Neuronal stem cell (in vitro differentiated cells): ENCODE measurements around the gene PTGIS.

Source experiments
- DNase-seq: peaks from one replicate; pipeline ENCODE4 v3.0.0-alpha.2; 2013; ENCODE audit warnings: low spot score
- H2AFZ ChIP-seq: one replicate; pipeline ENCODE4 v1.6.1; 2013; ENCODE audit warnings: mild to moderate bottlenecking, low read length, inconsistent platforms
- H2AK5ac ChIP-seq: 2 replicates; pipeline ENCODE4 v1.6.1; 2013; ENCODE audit warnings: low read depth, mild to moderate bottlenecking, inconsistent platforms, low read length, moderate library complexity, mixed read lengths
- H2BK120ac ChIP-seq: 2 replicates; pipeline ENCODE4 v1.6.1; 2013; ENCODE audit warnings: low read depth, mild to moderate bottlenecking, inconsistent platforms, low read length, moderate library complexity, mixed read lengths
- H2BK12ac ChIP-seq: one replicate; pipeline ENCODE4 v1.6.1; 2013; ENCODE audit warnings: low read length, inconsistent platforms
- H2BK15ac ChIP-seq: 2 replicates; pipeline ENCODE4 v1.6.1; 2013; ENCODE audit warnings: mild to moderate bottlenecking, low read length, inconsistent platforms, mixed read lengths
- H2BK5ac ChIP-seq: one replicate; pipeline ENCODE4 v1.6.1; 2013; ENCODE audit warnings: inconsistent platforms, mild to moderate bottlenecking, low read length, moderate library complexity
- H3K14ac ChIP-seq: one replicate; pipeline ENCODE4 v1.6.1; 2013; ENCODE audit warnings: low read length, inconsistent platforms
- H3K18ac ChIP-seq: 2 replicates; pipeline ENCODE4 v1.6.1; 2013; ENCODE audit warnings: low read length, inconsistent platforms
- H3K23ac ChIP-seq: 2 replicates; pipeline ENCODE4 v1.6.1; 2013; ENCODE audit warnings: low read depth, mild to moderate bottlenecking, mixed read lengths, low read length, inconsistent platforms; ENCODE audit not compliant: poor library complexity
- H3K27ac ChIP-seq: replicated peaks from 3 replicates; pipeline ENCODE4 v1.5.1; 2013; ENCODE audit warnings: low read length, inconsistent platforms
- H3K27me3 ChIP-seq, 3 experiments: 2 replicates each; pipeline ENCODE4 v1.6.1; 2013; ENCODE audit warnings: low read length in 3 of 3, mild to moderate bottlenecking in 2 of 3, inconsistent platforms in 1 of 3, low read depth in 1 of 3, mixed read lengths in 1 of 3, moderate library complexity in 1 of 3; ENCODE audit not compliant: control insufficient read depth in 3 of 3, insufficient read depth in 3 of 3
- H3K36me3 ChIP-seq, 2 donors: replicated peaks in 1 of 2; 2 replicates each; pipeline ENCODE4 v1.6.1; 2013; ENCODE audit warnings: low read length in 2 of 2; ENCODE audit not compliant: control insufficient read depth in 2 of 2, insufficient read depth in 2 of 2
- H3K4ac ChIP-seq: 2 replicates; pipeline ENCODE4 v1.6.1; 2013; ENCODE audit warnings: inconsistent platforms, mild to moderate bottlenecking, low read length, moderate library complexity
- H3K4me1 ChIP-seq, 2 donors: 1 replicate in 1 of 2; 2 replicates in 1 of 2; pipeline ENCODE4 v1.6.1; 2013; ENCODE audit warnings: low read length in 2 of 2, low read depth in 1 of 2; ENCODE audit not compliant: control insufficient read depth in 2 of 2, insufficient read depth in 1 of 2
- H3K4me2 ChIP-seq: one replicate; pipeline ENCODE4 v1.6.1; 2013; ENCODE audit warnings: mild to moderate bottlenecking, low read length, inconsistent platforms; ENCODE audit not compliant: insufficient read depth, poor library complexity, severe bottlenecking
- H3K4me3 ChIP-seq, 2 donors: 2 replicates each; pipeline ENCODE4 v1.5.1; 2013; ENCODE audit warnings: low read length in 2 of 2, mild to moderate bottlenecking in 2 of 2, inconsistent platforms in 1 of 2, moderate library complexity in 1 of 2
- H3K79me1 ChIP-seq: one replicate; pipeline ENCODE4 v1.6.1; 2013; ENCODE audit warnings: low read depth, mild to moderate bottlenecking, inconsistent platforms, low read length, moderate library complexity
- H3K9ac ChIP-seq: one replicate; pipeline ENCODE4 v1.6.1; 2013; ENCODE audit warnings: mild to moderate bottlenecking, low read depth, low read length, inconsistent platforms; ENCODE audit not compliant: poor library complexity
- H3K9me3 ChIP-seq, 2 donors: replicated peaks in 1 of 2; 2 replicates each; pipeline versions ENCODE3 to v1.6.1; 2013; ENCODE audit warnings: low read length in 2 of 2, mild to moderate bottlenecking in 2 of 2, inconsistent platforms in 1 of 2, low read depth in 1 of 2, mixed read lengths in 1 of 2, moderate library complexity in 1 of 2; ENCODE audit not compliant: control insufficient read depth in 2 of 2, insufficient read depth in 1 of 2
- H4K8ac ChIP-seq: one replicate; pipeline ENCODE4 v1.6.1; 2013; ENCODE audit warnings: low read depth, mild to moderate bottlenecking, inconsistent platforms, low read length, moderate library complexity
- H4K91ac ChIP-seq: one replicate; pipeline ENCODE4 v1.6.1; 2013; ENCODE audit warnings: low read length, low read depth, mild to moderate bottlenecking, inconsistent platforms; ENCODE audit not compliant: poor library complexity
- WGBS, 2 donors: extraction: QIAGEN DNeasy Blood & Tissue Kit; methylation state at CpG; one replicate each; pipeline ENCODE4 v1.1.7; 2013; ENCODE audit warnings: missing lambda C conversion rate in 2 of 2, mixed read lengths in 1 of 2; ENCODE audit not compliant: insufficient read length in 2 of 2, insufficient replicate concordance in 1 of 2; ENCODE audit errors: extremely low coverage in 2 of 2; 5-methylcytosine and 5-hydroxymethylcytosine counted together

Gene PTGIS

DNA sequence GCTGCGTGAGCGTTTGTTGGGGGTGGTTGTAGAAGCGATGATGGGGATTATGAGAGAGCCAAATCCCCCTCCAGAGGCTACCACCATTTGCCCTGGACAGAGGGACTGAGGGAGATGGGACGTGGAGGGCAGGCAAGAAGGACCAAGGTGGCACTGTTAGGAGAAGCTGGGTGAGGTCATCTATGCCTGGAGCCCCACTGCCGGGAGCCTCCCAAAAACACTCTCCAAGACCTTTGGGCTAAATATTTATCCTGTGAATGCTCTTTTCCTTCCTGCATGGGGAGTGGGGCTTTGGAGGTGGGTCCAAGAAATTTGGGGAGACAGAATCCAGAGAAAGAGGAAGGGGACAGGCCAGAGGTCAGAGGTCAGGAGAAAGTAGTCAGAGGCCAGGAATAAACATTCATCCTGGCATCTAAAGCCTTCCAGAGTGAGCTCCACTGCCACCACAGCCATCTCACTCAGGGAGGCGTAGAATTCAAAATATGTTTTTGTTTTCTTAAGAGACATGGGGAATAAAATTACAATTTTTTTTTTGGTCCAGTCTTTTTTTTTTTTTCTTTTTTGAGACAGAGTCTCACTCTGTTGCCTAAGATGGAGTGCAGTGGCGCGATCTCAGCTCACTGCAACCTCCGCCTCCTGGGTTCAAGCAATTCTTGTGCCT, 17.8 kb upstream of the PTGIS start:
- peak overlapping the region; percentile 43 for H3K14ac ChIP-seq
- H3K27me3 ChIP-seq, result peaks cover 0 to 20% (median 0%) of the 10 kb centered on the region in 3 experiments
- no peak overlapping the region for H3K27ac ChIP-seq
- no peak overlapping the region for H3K18ac ChIP-seq
- no peak overlapping the region for H3K4ac ChIP-seq
- no peak overlapping the region for H3K9ac ChIP-seq
- no peak overlapping the region for H2BK12ac ChIP-seq
- peaks cover 0 to 3% of the 10 kb centered on the region in 2 donors for H3K9me3 ChIP-seq
- no peak overlapping the region for H3K4me3 ChIP-seq
- no peak overlapping the region for H4K91ac ChIP-seq
- H3K79me1 ChIP-seq, result peaks cover 2% of the 10 kb centered on the region
- no peak overlapping the region for H3K23ac ChIP-seq
- no peak for DNase-seq
- H4K8ac ChIP-seq, result no peak overlapping the region
- peaks cover 0 to 1% of the 10 kb centered on the region in 2 donors for H3K4me1 ChIP-seq
- no CpG with 5 or more reads among the region's 9 CpGs for WGBS, 2 donors
- peak overlapping the region; percentile 58 for H2AK5ac ChIP-seq
- H2BK15ac ChIP-seq, result no peak overlapping the region
- no peak overlapping the region for H2BK5ac ChIP-seq
- H3K36me3 ChIP-seq, result no peaks in the 10 kb centered on the region
- no peak overlapping the region for H3K4me2 ChIP-seq
- H2BK120ac ChIP-seq, result no peak overlapping the region
- no peak overlapping the region for H2AFZ ChIP-seq

DNA sequence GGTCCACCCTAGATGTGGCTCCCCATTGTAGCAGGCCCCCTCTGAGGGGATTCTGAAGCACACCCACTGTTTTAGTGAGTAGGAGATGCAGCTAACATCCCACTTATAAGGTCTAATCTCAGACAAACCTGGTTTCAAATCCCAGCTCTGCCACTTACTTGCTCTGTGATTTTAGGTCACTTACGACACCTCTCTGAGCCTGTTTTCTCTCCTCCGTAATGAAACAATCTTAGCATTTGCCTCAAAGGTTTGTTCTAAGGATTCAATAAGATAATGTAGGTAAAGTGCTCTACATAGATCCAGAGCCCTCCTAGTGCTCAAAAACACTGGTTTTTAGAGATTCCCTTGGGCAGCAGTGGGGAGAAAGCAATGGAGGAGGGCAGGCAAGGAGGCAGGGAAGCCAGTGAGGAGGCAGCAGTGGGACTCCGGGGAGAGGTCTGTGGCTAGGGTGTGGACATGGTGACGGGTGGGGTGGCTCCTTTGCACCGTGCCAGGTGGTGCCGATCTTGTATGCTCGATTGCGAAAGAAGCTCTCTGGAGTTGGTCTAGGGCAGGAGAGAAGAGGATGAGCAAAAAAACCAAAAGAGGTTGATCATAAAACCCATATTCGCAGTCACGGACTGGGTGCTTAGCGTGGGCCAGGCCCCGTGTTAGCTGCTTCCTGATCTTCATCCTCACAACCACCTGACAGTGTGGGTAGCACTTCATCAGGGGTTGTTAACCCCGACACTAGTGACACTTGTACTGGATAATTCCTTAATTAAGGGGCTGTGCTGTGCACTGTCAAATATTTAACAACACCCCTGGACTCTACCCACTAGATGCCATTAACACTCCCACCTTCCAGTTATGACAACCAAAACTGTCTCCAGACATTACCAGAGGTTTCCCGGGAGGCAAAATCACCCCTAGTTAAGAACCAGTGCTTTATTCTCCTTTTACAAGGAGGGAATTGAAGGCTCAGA, 16.8 kb upstream of the PTGIS start:
- no peak for DNase-seq
- no peak overlapping the region for H3K27ac ChIP-seq
- no peak overlapping the region for H3K9ac ChIP-seq
- H2BK5ac ChIP-seq, result peak overlapping the region; percentile 27
- H2BK12ac ChIP-seq, result no peak overlapping the region
- no peak overlapping the region for H4K8ac ChIP-seq
- no peak overlapping the region for H3K4me3 ChIP-seq
- H3K9me3 ChIP-seq, result peaks cover 0 to 3% of the 10 kb centered on the region in 2 donors
- H3K23ac ChIP-seq, result no peak overlapping the region
- peak overlapping the region; percentile 28 for H2AFZ ChIP-seq
- H2BK120ac ChIP-seq, result no peak overlapping the region
- peaks cover 0 to 23% (median 0%) of the 10 kb centered on the region in 3 experiments for H3K27me3 ChIP-seq
- peak overlapping the region; percentile 58 for H2AK5ac ChIP-seq
- no CpG with 5 or more reads among the region's 14 CpGs for WGBS, 2 donors
- H2BK15ac ChIP-seq, result peak overlapping the region; percentile 22
- H4K91ac ChIP-seq, result no peak overlapping the region
- no peak overlapping the region for H3K14ac ChIP-seq
- H3K4ac ChIP-seq, result no peak overlapping the region
- peak overlapping the region; percentile 68 for H3K18ac ChIP-seq
- peaks cover 2% of the 10 kb centered on the region for H3K79me1 ChIP-seq
- peaks cover 0 to 4% of the 10 kb centered on the region in 2 donors for H3K4me1 ChIP-seq
- no peaks in the 10 kb centered on the region for H3K36me3 ChIP-seq
- H3K4me2 ChIP-seq, result no peak overlapping the region

DNA sequence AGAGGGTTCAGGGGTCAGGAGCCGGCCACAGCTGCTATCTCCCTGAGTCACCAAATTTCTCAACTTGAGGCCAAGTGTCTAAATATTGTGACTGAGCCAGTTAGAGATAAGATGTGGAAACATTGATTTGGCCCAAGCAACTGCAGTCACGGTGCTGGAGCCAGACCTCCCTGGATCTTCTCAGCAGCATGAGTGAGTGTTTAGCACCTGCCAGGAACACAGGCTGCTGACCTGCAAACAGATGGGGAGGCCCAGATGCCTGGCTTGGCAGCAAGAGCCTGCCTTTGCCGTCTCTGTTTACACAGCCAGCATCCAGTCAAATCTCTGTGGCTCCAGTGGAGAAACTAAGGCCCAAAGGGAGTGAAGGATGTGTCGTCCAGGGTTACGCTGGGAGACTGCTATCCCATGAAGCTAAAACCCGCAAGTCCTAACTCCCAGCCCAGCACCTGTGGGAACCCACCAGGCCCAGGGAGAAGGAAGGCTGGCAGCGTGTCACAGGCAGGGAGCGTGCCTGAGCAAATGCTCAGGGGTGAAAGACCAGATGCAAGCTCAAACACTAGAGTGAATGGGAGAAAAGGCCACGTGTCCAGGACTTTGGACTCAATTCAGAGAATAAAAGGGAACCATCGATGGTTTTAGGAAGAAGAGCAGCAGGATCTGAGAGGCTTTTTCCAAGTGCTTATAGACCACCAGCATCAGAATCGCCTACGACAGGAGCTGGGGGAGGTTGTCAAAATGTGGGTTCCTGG, 15.9 kb upstream of the PTGIS start:
- H4K91ac ChIP-seq, result no peak overlapping the region
- H3K79me1 ChIP-seq, result peaks cover 2% of the 10 kb centered on the region
- peaks cover 0 to 31% (median 0%) of the 10 kb centered on the region in 3 experiments for H3K27me3 ChIP-seq
- H3K4me2 ChIP-seq, result no peak overlapping the region
- no peak overlapping the region for H2BK5ac ChIP-seq
- H2BK15ac ChIP-seq, result no peak overlapping the region
- peaks cover 0 to 4% of the 10 kb centered on the region in 2 donors for H3K4me1 ChIP-seq
- H3K23ac ChIP-seq, result peak overlapping the region; percentile 13
- H3K4me3 ChIP-seq, result no peak overlapping the region
- no peak overlapping the region for H3K9ac ChIP-seq
- H4K8ac ChIP-seq, result no peak overlapping the region
- no peak overlapping the region for H3K14ac ChIP-seq
- no peak overlapping the region for H2BK12ac ChIP-seq
- peak overlapping the region; percentile 2 for H2AK5ac ChIP-seq
- no peak overlapping the region for H2BK120ac ChIP-seq
- no CpG with 5 or more reads among the region's 12 CpGs for WGBS, 2 donors
- peak overlapping the region; percentile 28 for H2AFZ ChIP-seq
- peak overlapping the region; percentile 61 for H3K18ac ChIP-seq
- no peak for DNase-seq
- no peak overlapping the region for H3K4ac ChIP-seq
- H3K27ac ChIP-seq, result no peak overlapping the region
- no peaks in the 10 kb centered on the region for H3K36me3 ChIP-seq
- peaks cover 0 to 3% of the 10 kb centered on the region in 2 donors for H3K9me3 ChIP-seq
